GM06990 (cell line): ENCODE results near the gene BLOC1S5.

Source experiments
- DNase-seq: peaks from one replicate; pipeline ENCODE4 v3.0.0-alpha.2; 2011; ENCODE audit not compliant: insufficient read length; ENCODE audit errors: extremely low read depth
- H3K27me3 ChIP-seq: replicated peaks from 2 replicates; pipeline ENCODE4 v1.6.0; 2011; ENCODE audit warnings: low read length; ENCODE audit not compliant: control insufficient read depth, insufficient read depth
- H3K36me3 ChIP-seq: 2 replicates; pipeline ENCODE4 v1.5.1; 2011; ENCODE audit warnings: low read length; ENCODE audit not compliant: control insufficient read depth, insufficient read depth
- H3K4me3 ChIP-seq: replicated peaks from 2 replicates; pipeline ENCODE4 v1.5.1; 2011; ENCODE audit warnings: low read depth, mild to moderate bottlenecking, control low read depth, low read length
- CTCF ChIP-seq: IDR thresholded peaks from 2 replicates; pipeline ENCODE4 v1.5.1; 2011; ENCODE audit warnings: low read length, control low read depth, mild to moderate bottlenecking, inconsistent platforms; ENCODE audit not compliant: insufficient read depth, poor library complexity, severe bottlenecking

The BLOC1S5 gene

GRCh38 chr6:8069151-8069550, 5.0 kb upstream of the BLOC1S5 start:
- DNase-seq: no peak
- Histone ChIP-seq H3K27me3 (no peaks in the 10 kb centered on the region), H3K4me3 (no peak overlapping the region), H3K36me3 (no peaks in the 10 kb centered on the region)
- no peak for TF ChIP-seq CTCF

- H3K27me3 ChIP-seq: no peaks in the 10 kb centered on the region
- peak; percentile 28 for TF ChIP-seq CTCF
- no peak overlapping the region for H3K4me3 ChIP-seq
- H3K36me3 ChIP-seq: no peaks in the 10 kb centered on the region; the same call in 1 of the 2 replicates
- no peak for DNase-seq
Observed at GRCh38 chr6:8066108-8066507, 1.9 kb upstream of the BLOC1S5 start.

- Histone ChIP-seq H3K27me3 (no peaks in the 10 kb centered on the region), H3K4me3 (no peak overlapping the region), H3K36me3 (no peaks in the 10 kb centered on the region; the same call in 1 of the 2 replicates)
- TF ChIP-seq CTCF: no peak
- peak; percentile 63 for DNase-seq
Observed at GRCh38 chr6:8065519-8065911, 1.3 kb upstream of the BLOC1S5 start.

- Histone ChIP-seq H3K27me3 (no peaks in the 10 kb centered on the region), H3K4me3 (peak overlapping the region; percentile 81), H3K36me3 (no peaks in the 10 kb centered on the region; the same call in 1 of the 2 replicates)
- no peak for TF ChIP-seq CTCF
- peak; percentile 18 for DNase-seq
Observed at GRCh38 chr6:8064638-8065518, 689 bp upstream of the BLOC1S5 start.

- peaks cover 2% of the 10 kb centered on the region for H3K36me3 ChIP-seq
- H3K27me3 ChIP-seq: no peaks in the 10 kb centered on the region
- no peak overlapping the region for H3K4me3 ChIP-seq
- no peak for DNase-seq
- TF ChIP-seq CTCF: no peak
Observed at GRCh38 chr6:8061736-8062135, 2.5 kb downstream of the BLOC1S5 start.
